Astrocyte of the spinal cord (primary cell): ENCODE results near the gene USP19.

Source experiments
- DNase-seq: peaks from one replicate; pipeline ENCODE4 v3.0.0; 2011; ENCODE audit warnings: low read depth, low spot score
- H3K4me3 ChIP-seq: 2 replicates; pipeline ENCODE4 v1.5.1; 2011; ENCODE audit warnings: low read depth, mild to moderate bottlenecking, low read length, moderate library complexity
- in situ Hi-C: cut with HindIII; loops from 2 replicates; pipeline ENCODE4 v1.10.0; 2017; ENCODE audit warnings: low sequenced_read_pairs
- TF ChIP-seq, protein P1 (sequence below): IDR thresholded peaks from 2 replicates; pipeline ENCODE4 v1.5.1; 2012; ENCODE audit warnings: low read depth, mild to moderate bottlenecking, low read length, inconsistent platforms

The USP19 gene

DNA sequence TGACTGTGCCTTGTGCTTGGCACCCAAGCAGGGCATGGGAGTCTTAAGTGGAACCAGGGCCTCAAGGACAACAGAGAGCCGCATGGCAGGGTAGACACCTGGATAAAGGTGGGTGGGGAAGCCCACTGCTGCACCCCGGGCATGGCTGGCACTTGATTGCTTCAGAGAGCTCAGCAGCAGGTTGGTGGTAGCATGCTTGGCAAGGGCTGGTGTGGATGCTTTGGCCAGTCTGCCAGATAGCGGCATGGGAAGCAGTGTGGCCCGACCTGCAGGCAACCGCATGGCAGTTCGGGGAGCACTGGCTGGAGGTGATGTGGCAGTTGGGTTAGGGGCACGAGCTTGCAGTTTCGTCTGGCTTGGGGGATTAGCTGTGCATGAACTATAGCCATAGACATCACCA lies 43.0 kb upstream of the USP19 start:
- TF ChIP-seq, protein P1, sequence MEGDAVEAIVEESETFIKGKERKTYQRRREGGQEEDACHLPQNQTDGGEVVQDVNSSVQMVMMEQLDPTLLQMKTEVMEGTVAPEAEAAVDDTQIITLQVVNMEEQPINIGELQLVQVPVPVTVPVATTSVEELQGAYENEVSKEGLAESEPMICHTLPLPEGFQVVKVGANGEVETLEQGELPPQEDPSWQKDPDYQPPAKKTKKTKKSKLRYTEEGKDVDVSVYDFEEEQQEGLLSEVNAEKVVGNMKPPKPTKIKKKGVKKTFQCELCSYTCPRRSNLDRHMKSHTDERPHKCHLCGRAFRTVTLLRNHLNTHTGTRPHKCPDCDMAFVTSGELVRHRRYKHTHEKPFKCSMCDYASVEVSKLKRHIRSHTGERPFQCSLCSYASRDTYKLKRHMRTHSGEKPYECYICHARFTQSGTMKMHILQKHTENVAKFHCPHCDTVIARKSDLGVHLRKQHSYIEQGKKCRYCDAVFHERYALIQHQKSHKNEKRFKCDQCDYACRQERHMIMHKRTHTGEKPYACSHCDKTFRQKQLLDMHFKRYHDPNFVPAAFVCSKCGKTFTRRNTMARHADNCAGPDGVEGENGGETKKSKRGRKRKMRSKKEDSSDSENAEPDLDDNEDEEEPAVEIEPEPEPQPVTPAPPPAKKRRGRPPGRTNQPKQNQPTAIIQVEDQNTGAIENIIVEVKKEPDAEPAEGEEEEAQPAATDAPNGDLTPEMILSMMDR, result no peak
- in situ Hi-C loops, result no loop called here
- DNase-seq, result no peak
- H3K4me3 ChIP-seq, result no peak overlapping the region

- in situ Hi-C loops, result no loop called here
- H3K4me3 ChIP-seq, result no peak overlapping the region
- no peak for DNase-seq
- TF ChIP-seq, protein P1, result no peak
These were observed 42.3 kb upstream of the USP19 start for GRCh38 chr3:49162751-49163419.

DNA sequence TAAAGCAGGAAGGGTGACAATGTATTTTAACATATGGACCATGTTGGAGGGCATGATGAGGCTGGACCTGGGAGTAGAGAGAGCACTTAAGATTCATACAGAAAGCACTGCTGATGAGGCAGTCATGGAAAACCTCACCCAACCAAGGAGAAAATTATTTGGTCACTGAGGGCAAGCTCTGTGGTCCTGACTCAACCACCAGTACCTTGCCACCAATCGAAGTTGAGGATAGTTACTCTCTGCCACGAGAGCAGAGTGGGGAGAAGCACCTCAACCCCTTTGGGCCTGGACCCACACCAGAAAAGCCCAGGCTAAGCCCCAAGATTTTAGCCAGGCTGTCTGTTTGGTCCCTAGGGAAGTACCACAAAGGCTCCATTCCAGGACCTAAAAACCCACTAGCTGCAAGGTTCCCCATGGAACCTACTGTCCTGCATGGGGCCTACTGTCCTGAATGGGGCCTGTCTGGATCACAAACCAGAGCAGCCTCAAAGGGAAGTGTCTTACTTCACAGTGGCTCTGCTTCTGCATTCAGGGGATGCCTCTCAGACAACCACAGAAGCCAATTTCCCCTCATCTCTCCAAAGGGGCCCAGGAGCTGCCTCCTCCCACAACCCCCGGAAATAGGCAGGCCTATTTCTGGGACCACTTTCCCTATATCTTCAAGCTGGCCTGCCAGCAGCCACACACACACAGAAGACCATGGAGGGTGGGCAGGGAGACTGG lies 41.3 kb upstream of the USP19 start:
- in situ Hi-C loops, result no loop called here
- H3K4me3 ChIP-seq, result no peak overlapping the region
- DNase-seq, result no peak
- TF ChIP-seq, protein P1, result no peak

- no peak for DNase-seq
- TF ChIP-seq, protein P1, result no peak
- in situ Hi-C loops, result no loop called here
- H3K4me3 ChIP-seq, result no peak overlapping the region
These were observed 40.6 kb upstream of the USP19 start for GRCh38 chr3:49161197-49161596.

DNA sequence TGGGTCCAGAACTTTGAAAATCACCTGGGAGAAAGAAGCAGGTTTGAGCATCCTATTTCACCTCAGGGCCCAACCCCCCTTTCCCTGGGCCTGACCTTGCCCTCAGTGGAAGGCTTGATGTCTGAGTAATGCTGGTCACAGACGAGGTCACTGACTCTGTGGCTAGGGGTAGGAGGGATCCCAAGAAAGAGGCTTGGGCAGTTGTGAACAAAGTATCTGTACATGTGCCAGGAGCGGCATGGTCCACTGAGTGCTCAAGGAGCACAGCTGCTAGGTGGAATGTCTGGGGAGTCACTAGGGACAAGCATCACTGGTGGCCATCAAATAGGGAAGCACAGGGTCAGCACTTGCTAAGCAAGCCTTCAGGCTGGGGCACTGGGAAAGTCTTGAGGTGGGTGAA lies 38.2 kb upstream of the USP19 start:
- TF ChIP-seq, protein P1, result no peak
- no peak for DNase-seq
- no peak overlapping the region for H3K4me3 ChIP-seq
- in situ Hi-C loops, result no loop called here

- DNase-seq, result no peak
- TF ChIP-seq, protein P1, result no peak
- H3K4me3 ChIP-seq, result no peak overlapping the region
- in situ Hi-C loops, result no loop called here
These were observed 37.6 kb upstream of the USP19 start for GRCh38 chr3:49158103-49158709.
